ENCODE results near the gene LLGL2.
"Not testable (repeated sequence)": the region's sequence is repeated elsewhere in the genome, so short reads cannot be mapped to it uniquely, and the experiment has no call there.

LLGL2 gene

DNA sequence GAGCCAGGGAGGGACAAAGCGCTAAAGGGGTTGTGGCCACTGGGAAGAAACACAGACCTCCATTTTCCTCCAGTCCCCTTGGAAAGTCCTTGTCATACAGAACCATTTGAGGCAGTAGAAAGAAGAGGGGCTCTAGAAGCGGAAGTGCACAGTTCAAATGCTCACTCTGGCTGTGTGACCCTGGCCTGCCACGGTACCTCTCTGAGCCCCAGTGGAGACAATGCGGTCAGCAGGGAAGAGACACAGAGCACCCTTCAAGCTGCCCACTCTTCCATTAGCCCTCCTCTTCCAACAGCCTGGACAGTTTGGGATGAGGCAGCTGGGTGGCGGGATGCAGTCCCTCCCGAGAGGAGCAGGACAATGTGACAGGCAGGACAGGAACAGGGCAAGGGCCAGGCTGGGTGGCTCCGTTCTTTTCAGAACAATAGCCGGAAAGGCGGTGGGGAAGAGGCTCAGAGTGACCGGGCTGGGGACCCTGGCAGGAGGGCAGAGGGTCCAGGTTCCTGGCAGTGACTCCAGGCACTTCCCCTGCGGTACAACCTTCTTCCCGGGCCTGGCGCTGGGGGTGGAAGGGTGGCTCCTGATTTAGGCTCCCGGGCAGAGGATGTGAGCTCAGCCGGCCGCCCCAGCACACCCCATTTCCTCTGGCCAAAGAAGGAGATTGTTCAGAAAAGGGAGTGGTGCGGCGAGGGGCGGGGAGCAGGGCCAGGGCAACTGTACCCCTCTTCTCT is 15.8 kb upstream of the LLGL2 start:
- DNase-seq = no peak

- DNase-seq = no peak
These were observed 14.3 kb upstream of the LLGL2 start for GRCh38 chr17:75511270-75511609.

- no peak for DNase-seq
These were observed 13.6 kb upstream of the LLGL2 start for GRCh38 chr17:75511610-75512575.

- DNase-seq = no peak
These were observed 12.4 kb upstream of the LLGL2 start for GRCh38 chr17:75512926-75513640.

- no peak for DNase-seq
These were observed 11.9 kb upstream of the LLGL2 start for GRCh38 chr17:75513641-75514000.

DNA sequence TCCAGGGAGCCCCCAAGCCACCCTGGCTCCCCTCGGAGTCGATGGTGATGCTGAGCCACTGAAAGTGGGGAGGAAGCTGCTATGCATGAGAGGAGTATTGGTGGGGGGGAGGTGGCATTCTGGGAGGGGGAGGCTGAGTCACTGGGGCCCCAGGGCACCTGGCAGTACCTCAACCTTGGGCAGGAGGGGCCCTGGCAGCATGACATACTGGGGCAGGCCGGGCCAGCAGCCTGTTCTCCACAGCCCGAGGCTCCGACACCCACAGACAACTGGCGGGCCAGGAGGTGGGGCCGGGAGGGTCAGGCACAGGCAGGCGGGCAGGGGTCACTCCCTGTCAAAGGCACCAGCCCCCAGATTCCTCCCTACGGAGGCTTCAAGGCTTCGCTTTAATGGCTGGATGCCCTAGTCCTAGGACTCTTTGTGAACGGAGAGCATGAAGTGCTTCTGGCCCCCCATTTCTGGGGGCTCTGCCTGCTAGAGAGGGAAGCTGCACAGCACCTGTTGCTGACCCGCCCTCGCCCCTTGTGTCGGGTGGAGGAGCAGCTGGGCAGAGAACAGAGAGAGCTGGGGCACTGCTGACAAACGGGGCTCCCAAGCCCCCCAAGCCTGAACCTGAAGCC is 11.1 kb upstream of the LLGL2 start:
- DNase-seq = no peak

DNA sequence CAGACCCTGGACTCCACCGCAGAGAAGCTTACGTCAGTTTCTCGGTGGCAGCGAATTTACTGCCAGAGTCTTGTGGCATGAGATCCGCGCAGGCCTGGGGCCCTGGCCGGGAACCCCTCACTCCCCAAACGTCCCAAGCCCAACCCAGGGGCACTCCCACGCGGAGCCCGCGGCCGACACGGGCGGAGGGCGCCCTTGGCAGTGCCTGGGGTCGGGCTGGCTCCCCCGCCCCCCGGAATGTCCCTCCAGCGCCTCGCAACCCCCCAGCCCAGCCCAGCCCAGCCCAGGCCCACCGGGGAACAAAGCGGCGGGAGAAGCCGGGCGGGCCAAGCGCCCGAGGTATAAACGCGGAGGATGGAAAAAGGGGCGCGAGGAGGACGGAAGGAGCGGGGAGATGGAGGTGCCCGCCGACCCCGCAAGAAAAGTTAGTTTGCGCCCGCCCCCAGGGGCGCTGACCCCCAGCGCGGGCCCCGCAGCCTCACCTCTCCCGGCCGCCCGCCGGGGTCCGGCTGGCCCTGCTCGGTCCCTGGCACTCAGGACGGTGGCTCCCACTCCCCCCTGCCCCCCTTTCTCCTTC is 10.5 kb upstream of the LLGL2 start:
- no peak for DNase-seq

GRCh38 chr17:75515496-75516254 is 9.8 kb upstream of the LLGL2 start, which contains the start of gene CASKIN2:
Gene CASKIN2, minus strand, starts transcription at chr17:75515537. Its CDS starts 1,733 bp downstream, at chr17:75513804.
- DNase-seq = peak; percentile 85

GRCh38 chr17:75516255-75516618 is 9.3 kb upstream of the LLGL2 start, which contains the start of gene TSEN54:
Gene TSEN54, plus strand, starts transcription at chr17:75516528. Its CDS starts 33 bp downstream, at chr17:75516561.
- DNase-seq = peak; percentile 97

GRCh38 chr17:75516619-75517296 is 8.7 kb upstream of the LLGL2 start:
- DNase-seq = peak; percentile 54

DNA sequence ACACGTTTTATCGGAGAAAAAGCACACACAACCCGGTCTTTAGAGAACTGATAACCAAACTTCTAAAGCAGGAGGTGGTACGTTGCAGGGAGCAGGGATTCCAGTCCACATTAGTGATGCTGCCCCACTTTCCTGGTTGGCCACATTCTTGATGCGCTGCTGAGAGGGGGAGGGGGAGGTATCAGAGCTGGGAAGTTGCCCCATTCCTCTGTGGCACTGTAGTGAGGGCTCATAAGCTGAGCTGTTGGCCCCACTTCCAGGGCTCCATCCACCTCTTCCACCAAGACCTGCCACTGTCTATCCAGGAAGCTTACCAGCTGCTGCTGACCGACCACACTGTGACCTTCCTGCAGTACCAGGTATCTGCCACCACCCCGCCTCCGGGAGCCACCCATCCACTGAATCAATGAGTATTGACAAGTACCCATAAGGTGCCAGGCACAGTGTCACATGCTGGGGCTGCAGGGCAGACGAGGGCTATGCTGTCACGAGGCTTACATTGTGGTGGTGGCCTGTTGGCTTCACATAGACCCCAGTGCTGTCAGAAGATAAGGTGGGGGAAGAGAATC is 8.1 kb upstream of the LLGL2 start:
- peak; percentile 31 for DNase-seq

- DNase-seq = no peak
These were observed 7.3 kb upstream of the LLGL2 start for GRCh38 chr17:75518201-75518600.

DNA sequence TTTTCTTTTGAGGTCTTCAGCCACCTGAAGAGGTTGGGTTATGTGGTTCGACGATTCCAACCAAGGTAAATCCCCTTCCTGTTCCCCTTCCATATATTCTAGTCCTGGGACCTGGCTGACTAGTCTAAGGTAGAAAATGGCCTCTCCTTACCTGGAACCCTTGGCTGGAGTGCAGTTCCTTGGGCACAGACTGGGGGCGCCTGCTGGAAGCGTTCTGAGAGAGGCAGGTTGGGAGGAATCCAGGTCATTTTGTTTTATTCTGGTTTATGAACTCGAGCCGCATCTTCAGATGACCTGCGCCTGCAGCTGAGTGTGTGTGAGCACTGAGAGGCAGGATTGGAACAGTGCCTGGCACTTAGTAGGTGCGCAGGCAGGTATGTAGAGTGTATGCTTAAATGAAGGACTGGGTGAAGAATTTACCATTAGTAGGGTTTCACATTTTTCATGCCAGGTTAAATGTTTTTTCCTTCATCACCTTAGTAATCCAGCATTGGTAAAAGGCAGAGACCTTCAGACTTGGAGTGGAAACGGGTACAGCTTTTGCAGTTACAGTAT is 6.4 kb upstream of the LLGL2 start:
- DNase-seq = no peak

DNA sequence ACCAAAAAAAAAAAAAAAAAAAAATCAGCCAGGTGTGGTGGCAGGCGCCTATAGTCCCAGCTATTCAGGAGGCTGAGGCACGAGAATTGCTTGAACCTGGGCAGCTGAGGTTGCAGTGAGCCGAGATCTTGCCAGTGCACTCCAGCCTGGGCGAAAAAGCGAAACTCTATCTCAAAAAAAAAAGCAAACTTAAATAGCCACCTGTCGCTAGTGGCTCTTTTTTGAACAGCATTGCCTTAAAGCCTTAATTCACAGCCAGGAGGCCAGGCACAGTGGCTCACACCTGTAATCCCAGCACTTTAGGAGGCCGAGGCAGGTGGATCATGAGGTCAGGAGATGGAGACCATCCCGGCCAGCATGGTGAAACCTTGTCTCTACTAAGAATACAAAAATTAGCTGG is 5.1 kb upstream of the LLGL2 start:
- not testable (repeated sequence) for DNase-seq

GRCh38 chr17:75521290-75521689 is 4.2 kb upstream of the LLGL2 start:
- no peak for DNase-seq

GRCh38 chr17:75521951-75522727 is 3.4 kb upstream of the LLGL2 start:
- DNase-seq = no peak

- DNase-seq = no peak
These were observed 1.9 kb upstream of the LLGL2 start for GRCh38 chr17:75523647-75524046.

GRCh38 chr17:75524269-75524969 is 1.1 kb upstream of the LLGL2 start:
- no peak for DNase-seq
